Small intestine (tissue), 7 donors: ENCODE measurements around the gene VPS26A. TPM values are rescaled to one million over a fixed set of nuclear protein-coding genes. Genes with fewer than 3 reads are reported as not detected.

Experiments
- DNase-seq, 2 donors: peaks; one replicate each; pipeline versions ENCODE4 v3.0.0 to v3.0.0-alpha.2; 2013
- FAIRE-seq: peaks from 2 replicates; lab custom pipeline; 2012; peaks lifted over from hg19 to GRCh38; lab: Jason Lieb, UNC
- H3K27ac ChIP-seq, 3 donors: one replicate each; pipeline ENCODE4 v1.5.1; 2013; ENCODE audit warnings: low read length in 2 of 3, mild to moderate bottlenecking in 2 of 3, control low read depth in 1 of 3, inconsistent platforms in 1 of 3, low read depth in 1 of 3, moderate library complexity in 1 of 3
- H3K27me3 ChIP-seq, 3 donors: one replicate each; pipeline ENCODE4 v1.6.1; 2013; ENCODE audit warnings: low read length in 3 of 3, inconsistent platforms in 1 of 3; ENCODE audit not compliant: control insufficient read depth in 3 of 3, insufficient read depth in 3 of 3
- H3K36me3 ChIP-seq, 3 donors: one replicate each; pipeline ENCODE4 v1.6.1; 2013; ENCODE audit warnings: low read length in 3 of 3, inconsistent platforms in 1 of 3, low read depth in 1 of 3, mild to moderate bottlenecking in 1 of 3, moderate library complexity in 1 of 3; ENCODE audit not compliant: control insufficient read depth in 3 of 3, insufficient read depth in 2 of 3
- H3K4me1 ChIP-seq, 3 donors: one replicate each; pipeline ENCODE4 v1.6.1; 2013; ENCODE audit warnings: low read length in 2 of 3, inconsistent platforms in 1 of 3, low read depth in 1 of 3, mild to moderate bottlenecking in 1 of 3, moderate library complexity in 1 of 3; ENCODE audit not compliant: control insufficient read depth in 3 of 3, insufficient read depth in 2 of 3
- H3K4me3 ChIP-seq, 3 donors: one replicate each; pipeline ENCODE4 v1.5.1; 2013; ENCODE audit warnings: low read length in 3 of 3, control low read depth in 1 of 3, inconsistent platforms in 1 of 3, low read depth in 1 of 3, mild to moderate bottlenecking in 1 of 3, moderate library complexity in 1 of 3
- H3K9me3 ChIP-seq, 2 donors: one replicate each; pipeline ENCODE4 v1.6.1; 2013; ENCODE audit warnings: low read depth in 1 of 2, low read length in 1 of 2; ENCODE audit not compliant: control insufficient read depth in 2 of 2, insufficient read depth in 1 of 2
- WGBS, 3 donors: extraction: QIAGEN DNeasy Blood & Tissue Kit; methylation state at CpG; one replicate each; pipeline ENCODE4 v1.1.7; 2013; 5-methylcytosine and 5-hydroxymethylcytosine counted together
- polyA plus RNA-seq, 4 donors: library from polyadenylated mRNA; stranded (reverse) in 3 of 4; unstranded in 1 of 4; fragments of 200-250 nt in 3 of 4; fragments of 120-200 nt in 1 of 4; gene quantifications; one replicate each; pipeline versions ENCODE4 v1.2.1 to v1.2.3, GENCODE V29; 2013
- donor health status: healthy with polysubstance abuse.
- donor health status: control.
- donor health status: control.
- donor health status: Bipolar disorder and iron deficiency.
- donor health status: healthy.

VPS26A gene
- polyA plus RNA-seq, 4 donors = 34.0 to 58.2 (median 35.1) TPM

- Histone ChIP-seq H3K27me3 (peaks cover 0 to 5% (median 0%) of the 10 kb centered on the region in 3 donors), H3K27ac (no peak overlapping the region), H3K36me3 (no peaks in the 10 kb centered on the region), H3K9me3 (peaks cover 0 to 4% of the 10 kb centered on the region in 2 donors), H3K4me3 (no peak overlapping the region), H3K4me1 (no peaks in the 10 kb centered on the region)
- DNase-seq (peak in 1 of 2 donors; percentile 24), FAIRE-seq (no peak)
- WGBS, 3 donors = 76 to 97% (median 89%) methylated on average over 2 of the region's 2 CpGs
These were observed 16.3 kb upstream of the VPS26A start for GRCh38 chr10:69107699-69108098.

- H3K9me3 ChIP-seq = no peaks in the 10 kb centered on the region
- no peaks in the 10 kb centered on the region for H3K36me3 ChIP-seq
- FAIRE-seq (no peak), DNase-seq (no peak)
- H3K27ac ChIP-seq = no peak overlapping the region
- no peak overlapping the region for H3K4me3 ChIP-seq
- WGBS, 3 donors = 69 to 79% (median 79%) methylated on average over 1 of the region's 1 CpG
- peaks cover 0 to 5% (median 0%) of the 10 kb centered on the region in 3 donors for H3K4me1 ChIP-seq
- H3K27me3 ChIP-seq = no peaks in the 10 kb centered on the region
These were observed 4.1 kb upstream of the VPS26A start for GRCh38 chr10:69119896-69120295.

- Histone ChIP-seq H3K4me3 (peak overlapping the region; percentile 30 to 86 (median 68)), H3K9me3 (no peaks in the 10 kb centered on the region), H3K27ac (peak overlapping the region; percentile 97 to 99 (median 98)), H3K36me3 (no peaks in the 10 kb centered on the region), H3K27me3 (no peaks in the 10 kb centered on the region), H3K4me1 (peaks cover 0 to 5% (median 0%) of the 10 kb centered on the region in 3 donors)
- DNase-seq (no peak), FAIRE-seq (no peak)
- 0 to 2% (median 1%) methylated on average over 16 of the region's 16 CpGs for WGBS, 3 donors
These were observed 652 bp upstream of the VPS26A start for GRCh38 chr10:69123306-69123746.

DNA sequence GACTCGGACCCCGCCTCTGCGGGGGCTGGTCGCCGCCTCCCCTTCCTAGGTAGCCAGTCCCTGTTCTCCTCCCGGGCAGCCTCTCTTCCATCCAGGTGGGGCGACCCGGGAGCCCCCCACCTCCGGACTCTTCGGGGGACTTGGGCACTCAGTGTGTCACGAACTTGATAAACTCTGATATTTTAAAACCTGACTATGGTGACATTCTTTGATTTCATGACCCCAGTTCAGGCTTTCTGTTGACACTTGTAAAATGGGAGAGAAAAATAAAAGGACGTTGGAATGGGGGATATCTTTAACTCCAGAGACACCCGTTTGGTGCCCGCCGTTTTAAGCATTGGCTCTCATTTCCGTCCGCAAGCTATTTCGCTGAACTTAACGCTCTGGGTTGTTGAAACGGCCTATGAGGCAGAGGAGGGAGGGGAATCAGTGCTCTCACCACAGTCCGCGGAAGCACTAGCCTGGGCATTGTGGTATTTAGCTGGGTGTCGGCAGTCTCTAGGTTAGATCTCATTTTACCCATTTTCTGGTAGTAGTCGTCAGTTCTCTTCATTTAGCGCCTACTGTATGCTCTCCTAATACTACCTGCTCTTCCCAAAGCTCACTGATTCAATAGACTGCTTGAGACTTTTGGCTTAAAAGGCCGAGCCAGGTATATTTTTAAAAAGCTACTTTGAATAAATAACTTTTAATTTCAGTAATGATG lies 738 bp downstream of the VPS26A start:
- no peak for FAIRE-seq
- Histone ChIP-seq H3K9me3 (no peaks in the 10 kb centered on the region), H3K4me3 (peak overlapping the region; percentile 77 to 98 (median 80)), H3K4me1 (peaks cover 0 to 5% (median 0%) of the 10 kb centered on the region in 3 donors), H3K27ac (peak overlapping the region; percentile 89 to 99 (median 91)), H3K27me3 (no peaks in the 10 kb centered on the region), H3K36me3 (peaks cover 0 to 2% (median 0%) of the 10 kb centered on the region in 3 donors)
- 0% methylated on average over 18 to 26 of the region's 26 CpGs for WGBS, 3 donors
- peak; percentile 73 to 80 for DNase-seq

- Histone ChIP-seq H3K36me3 (peaks cover 0 to 2% (median 0%) of the 10 kb centered on the region in 3 donors), H3K27ac (peak overlapping the region in 1 of 3 donors; percentile 99), H3K4me3 (peak overlapping the region in 1 of 3 donors; percentile 77), H3K9me3 (no peaks in the 10 kb centered on the region), H3K4me1 (peaks cover 0 to 5% (median 2%) of the 10 kb centered on the region in 3 donors), H3K27me3 (no peaks in the 10 kb centered on the region)
- no peak for FAIRE-seq
- WGBS, 3 donors = 22 to 49% (median 37%) methylated on average over 1 of the region's 1 CpG
- DNase-seq = no peak
These were observed 1.6 kb downstream of the VPS26A start for GRCh38 chr10:69125554-69125953.

DNA sequence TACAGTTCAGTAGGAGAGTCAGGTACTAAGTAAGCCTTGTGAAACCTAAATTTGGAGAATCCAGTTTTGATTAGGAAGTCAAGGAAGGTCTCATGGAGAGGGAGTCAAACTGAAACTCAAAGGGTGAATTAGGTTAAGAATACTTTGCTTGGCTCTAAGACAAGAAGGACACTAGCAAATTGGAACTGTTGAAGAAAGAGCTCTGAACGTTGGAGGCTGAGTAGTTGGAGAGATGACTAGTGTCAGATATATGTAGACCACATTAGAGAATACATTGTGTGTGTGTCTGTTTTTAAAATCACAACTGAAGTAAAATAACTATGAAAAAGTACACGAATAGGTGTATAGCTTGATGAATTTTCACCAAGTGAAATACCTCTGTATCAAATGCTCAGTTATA lies 6.3 kb downstream of the VPS26A start:
- Histone ChIP-seq H3K9me3 (no peaks in the 10 kb centered on the region), H3K4me3 (no peak overlapping the region), H3K27ac (no peak overlapping the region), H3K36me3 (peaks cover 0 to 13% (median 3%) of the 10 kb centered on the region in 3 donors), H3K4me1 (peaks cover 0 to 2% (median 0%) of the 10 kb centered on the region in 3 donors), H3K27me3 (no peaks in the 10 kb centered on the region)
- FAIRE-seq (no peak), DNase-seq (no peak)
- 19 to 45% (median 35%) methylated on average over 2 of the region's 2 CpGs for WGBS, 3 donors

- H3K27me3 ChIP-seq = no peaks in the 10 kb centered on the region
- peaks cover 2 to 23% (median 3%) of the 10 kb centered on the region in 3 donors for H3K36me3 ChIP-seq
- H3K4me3 ChIP-seq = no peak overlapping the region
- DNase-seq = no peak
- FAIRE-seq = no peak
- no peaks in the 10 kb centered on the region for H3K4me1 ChIP-seq
- H3K9me3 ChIP-seq = no peaks in the 10 kb centered on the region
- WGBS, 3 donors = 94 to 100% (median 97%) methylated on average over 2 of the region's 2 CpGs
- H3K27ac ChIP-seq = no peak overlapping the region
These were observed 16.0 kb downstream of the VPS26A start for GRCh38 chr10:69139961-69140360.

DNA sequence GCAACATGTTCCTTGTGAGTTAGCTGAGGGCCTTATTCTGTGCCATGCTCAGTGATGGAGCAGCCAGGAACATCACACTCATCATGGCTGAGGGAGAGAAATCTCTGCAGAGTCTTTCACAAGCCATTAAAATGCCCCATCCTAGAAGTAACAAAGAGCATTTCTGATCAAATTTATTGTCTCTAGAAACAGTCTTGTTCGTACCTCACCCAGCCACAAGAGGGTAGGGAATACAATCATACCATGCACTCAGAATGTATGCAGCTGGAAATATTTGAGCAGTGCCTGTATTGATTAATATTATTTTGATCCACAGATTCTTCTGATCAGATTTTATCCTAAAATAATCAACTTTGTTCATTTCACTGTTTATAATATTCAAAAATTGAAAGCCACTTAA lies 17.3 kb downstream of the VPS26A start:
- Histone ChIP-seq H3K4me3 (no peak overlapping the region), H3K4me1 (no peaks in the 10 kb centered on the region), H3K27me3 (no peaks in the 10 kb centered on the region), H3K36me3 (peaks cover 3 to 19% (median 4%) of the 10 kb centered on the region in 3 donors), H3K27ac (no peak overlapping the region), H3K9me3 (no peaks in the 10 kb centered on the region)
- FAIRE-seq = no peak
- WGBS, 3 donors = 41 to 70% (median 54%) methylated on average over 1 of the region's 1 CpG
- DNase-seq = no peak
